Activated CD4-positive, CD25-positive, alpha-beta regulatory T cell treated with anti-CD3 and anti-CD28 coated beads, Interleukin-2, amount 50 U/mL, for 72 hours (primary cell): Measurements from ENCODE around the gene MLX.
A peak's percentile ranks its signal among the peaks of the same experiment; 100 is the strongest.

Experiments
- DNase-seq: peaks from one replicate; pipeline ENCODE4 v3.0.0; 2021

Gene MLX

GRCh38 chr17:42566883-42567573 is at the start of gene MLX:
MLX (plus strand) TSS chr17:42567100; CDS start chr17:42567125, 25 bp downstream.
- peak; percentile 96 for DNase-seq

GRCh38 chr17:42517516-42517915 is 49.4 kb upstream of the MLX start:
- peak; percentile 83 for DNase-seq

GRCh38 chr17:42518046-42518754 is 48.7 kb upstream of the MLX start:
- DNase-seq = no peak

- DNase-seq = no peak
Observed at GRCh38 chr17:42518755-42519545, 48.0 kb upstream of the MLX start.

- DNase-seq = no peak
Observed at GRCh38 chr17:42519546-42520491, 47.1 kb upstream of the MLX start.

GRCh38 chr17:42520540-42520951 is 46.4 kb upstream of the MLX start:
- no peak for DNase-seq

- DNase-seq = no peak
Observed at GRCh38 chr17:42521036-42521435, 45.9 kb upstream of the MLX start.

GRCh38 chr17:42521666-42522262 is 45.1 kb upstream of the MLX start:
- DNase-seq = no peak

- no peak for DNase-seq
Observed at GRCh38 chr17:42522263-42522790, 44.6 kb upstream of the MLX start.

- DNase-seq = no peak
Observed at GRCh38 chr17:42522798-42523278, 44.1 kb upstream of the MLX start.

GRCh38 chr17:42525221-42525620 is 41.7 kb upstream of the MLX start:
- no peak for DNase-seq

- DNase-seq = no peak
Observed at GRCh38 chr17:42526031-42526444, 40.9 kb upstream of the MLX start.

- no peak for DNase-seq
Observed at GRCh38 chr17:42527932-42528331, 39.0 kb upstream of the MLX start.

- no peak for DNase-seq
Observed at GRCh38 chr17:42529061-42529460, 37.8 kb upstream of the MLX start.

- no peak for DNase-seq
Observed at GRCh38 chr17:42530952-42531454, 35.9 kb upstream of the MLX start.

- peak; percentile 53 for DNase-seq
Observed at GRCh38 chr17:42531455-42532354, 35.2 kb upstream of the MLX start.

- no peak for DNase-seq
Observed at GRCh38 chr17:42535155-42536047, 31.5 kb upstream of the MLX start.

GRCh38 chr17:42536048-42536371 is 30.9 kb upstream of the MLX start, which contains the start of gene NAGLU:
NAGLU (plus strand) TSS chr17:42536241; CDS start chr17:42536273, 32 bp downstream.
- peak; percentile 92 for DNase-seq
